ENCODE measurements around the gene TMOD4.

DNA sequence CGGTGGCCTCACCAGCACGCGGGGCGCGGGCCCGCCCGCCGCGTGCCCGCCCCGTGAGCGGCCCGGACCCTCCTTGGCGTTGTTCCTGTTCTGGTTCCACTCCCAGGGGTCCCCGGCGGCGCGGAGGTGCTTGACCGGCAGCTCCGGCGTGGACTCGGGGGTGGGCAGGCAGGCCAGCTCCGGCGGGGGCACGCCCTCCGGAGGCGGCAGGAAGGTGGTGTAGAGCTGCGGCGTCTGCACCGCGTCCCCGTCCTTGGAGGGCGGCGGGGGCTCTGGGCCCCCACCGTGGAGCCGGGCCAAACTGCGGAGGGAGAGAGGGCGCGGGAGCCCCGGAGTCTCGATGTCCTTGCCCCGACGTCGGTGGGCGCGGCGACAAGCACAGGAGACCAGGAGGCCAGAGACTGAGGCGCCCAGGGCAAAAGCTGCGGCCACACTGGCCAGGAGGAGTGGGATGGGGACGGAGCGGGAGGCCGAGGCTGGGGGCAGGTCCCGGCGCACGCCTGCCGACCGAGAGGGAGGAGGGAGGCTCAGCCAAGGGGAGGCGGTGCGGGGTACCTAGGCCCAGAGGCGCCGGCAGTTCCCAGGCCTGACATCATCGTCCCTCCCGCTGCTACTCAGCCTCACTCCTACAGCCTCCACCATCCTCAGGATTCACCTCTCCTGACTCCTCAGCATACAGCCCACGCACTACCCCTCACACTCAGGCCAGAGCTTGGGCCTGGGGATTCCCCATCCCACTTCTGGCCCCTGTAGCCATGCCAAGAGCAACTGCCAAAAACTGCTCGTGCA is 42.6 kb downstream of the TMOD4 start:
- TF ChIP-seq, protein P1, sequence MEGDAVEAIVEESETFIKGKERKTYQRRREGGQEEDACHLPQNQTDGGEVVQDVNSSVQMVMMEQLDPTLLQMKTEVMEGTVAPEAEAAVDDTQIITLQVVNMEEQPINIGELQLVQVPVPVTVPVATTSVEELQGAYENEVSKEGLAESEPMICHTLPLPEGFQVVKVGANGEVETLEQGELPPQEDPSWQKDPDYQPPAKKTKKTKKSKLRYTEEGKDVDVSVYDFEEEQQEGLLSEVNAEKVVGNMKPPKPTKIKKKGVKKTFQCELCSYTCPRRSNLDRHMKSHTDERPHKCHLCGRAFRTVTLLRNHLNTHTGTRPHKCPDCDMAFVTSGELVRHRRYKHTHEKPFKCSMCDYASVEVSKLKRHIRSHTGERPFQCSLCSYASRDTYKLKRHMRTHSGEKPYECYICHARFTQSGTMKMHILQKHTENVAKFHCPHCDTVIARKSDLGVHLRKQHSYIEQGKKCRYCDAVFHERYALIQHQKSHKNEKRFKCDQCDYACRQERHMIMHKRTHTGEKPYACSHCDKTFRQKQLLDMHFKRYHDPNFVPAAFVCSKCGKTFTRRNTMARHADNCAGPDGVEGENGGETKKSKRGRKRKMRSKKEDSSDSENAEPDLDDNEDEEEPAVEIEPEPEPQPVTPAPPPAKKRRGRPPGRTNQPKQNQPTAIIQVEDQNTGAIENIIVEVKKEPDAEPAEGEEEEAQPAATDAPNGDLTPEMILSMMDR (IDR thresholded peaks at IDR 0.05), result no peak
- TF ChIP-seq POLR2A (IDR thresholded peaks at IDR 0.05), result no peak

Data from body of pancreas (tissue), 4 donors.